ENCODE data around the gene PMFBP1.

- peak in 1 of 2 donors; percentile 25 for TF ChIP-seq POLR2A (IDR thresholded peaks at IDR 0.05)
- TF ChIP-seq, protein P1, sequence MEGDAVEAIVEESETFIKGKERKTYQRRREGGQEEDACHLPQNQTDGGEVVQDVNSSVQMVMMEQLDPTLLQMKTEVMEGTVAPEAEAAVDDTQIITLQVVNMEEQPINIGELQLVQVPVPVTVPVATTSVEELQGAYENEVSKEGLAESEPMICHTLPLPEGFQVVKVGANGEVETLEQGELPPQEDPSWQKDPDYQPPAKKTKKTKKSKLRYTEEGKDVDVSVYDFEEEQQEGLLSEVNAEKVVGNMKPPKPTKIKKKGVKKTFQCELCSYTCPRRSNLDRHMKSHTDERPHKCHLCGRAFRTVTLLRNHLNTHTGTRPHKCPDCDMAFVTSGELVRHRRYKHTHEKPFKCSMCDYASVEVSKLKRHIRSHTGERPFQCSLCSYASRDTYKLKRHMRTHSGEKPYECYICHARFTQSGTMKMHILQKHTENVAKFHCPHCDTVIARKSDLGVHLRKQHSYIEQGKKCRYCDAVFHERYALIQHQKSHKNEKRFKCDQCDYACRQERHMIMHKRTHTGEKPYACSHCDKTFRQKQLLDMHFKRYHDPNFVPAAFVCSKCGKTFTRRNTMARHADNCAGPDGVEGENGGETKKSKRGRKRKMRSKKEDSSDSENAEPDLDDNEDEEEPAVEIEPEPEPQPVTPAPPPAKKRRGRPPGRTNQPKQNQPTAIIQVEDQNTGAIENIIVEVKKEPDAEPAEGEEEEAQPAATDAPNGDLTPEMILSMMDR (IDR thresholded peaks at IDR 0.05) = no peak
These were observed 98.3 kb downstream of the PMFBP1 start for GRCh38 chr16:72073560-72074230.

Measured in heart left ventricle (tissue), 13 donors.